Activated B cell treated with CpG ODN at 0.5 μM for 24 hours (primary cell): ENCODE results near the gene MDM2. TPM values are rescaled to one million over a fixed set of nuclear protein-coding genes. Genes with fewer than 3 reads are reported as not detected.

ENCODE experiments used
- ATAC-seq: fragments of 200-7000 bp; cut with Tn5 transposase; one replicate; pipeline ENCODE4 v1.10.0; 2021; ENCODE audit warnings: low read depth, mild to moderate bottlenecking, moderate library complexity
- CTCF ChIA-PET: fragments of 350-600 bp; sonication (Branson Sonifier 250); formaldehyde crosslinking; loops from one replicate; lab custom pipeline; 2021; ENCODE audit warnings: antibody characterized with exemption; lab: Charles Lee
- POLR2A ChIA-PET: fragments of 350-600 bp; sonication (Branson Sonifier 250); formaldehyde crosslinking; loops from one replicate; lab custom pipeline; 2021; ENCODE audit warnings: antibody characterized with exemption; lab: Charles Lee
- DNase-seq: peaks from one replicate; pipeline ENCODE4 v3.0.0; 2022
- H3K27ac Mint-ChIP-seq: one replicate; pipeline ENCODE4 v1.8.0; 2020; ENCODE audit warnings: mixed read lengths
- H3K27me3 Mint-ChIP-seq: one replicate; pipeline ENCODE4 v1.8.0; 2021; ENCODE audit warnings: mixed read lengths
- H3K36me3 Mint-ChIP-seq: one replicate; pipeline ENCODE4 v1.8.0; 2021; ENCODE audit warnings: low read depth, mixed read lengths
- H3K4me1 Mint-ChIP-seq: one replicate; pipeline ENCODE4 v1.8.0; 2021; ENCODE audit warnings: mixed read lengths
- H3K4me3 Mint-ChIP-seq: one replicate; pipeline ENCODE4 v1.8.0; 2020; ENCODE audit warnings: mild to moderate bottlenecking, mixed read lengths
- H3K9me3 Mint-ChIP-seq: one replicate; pipeline ENCODE4 v1.8.0; 2020; ENCODE audit warnings: mixed read lengths
- intact Hi-C: fragments of 100-400 bp; cut with micrococcal nuclease; formaldehyde crosslinking; loops from one replicate; pipeline ENCODE4 v1.15.1; 2024
- total RNA-seq: library from RNA; stranded (reverse); gene quantifications from 2 replicates; pipeline ENCODE4 v1.2.3, GENCODE V29; 2022
- TF ChIP-seq, protein P1 (sequence below): fragments of 200-600 bp; IDR thresholded peaks from one replicate; pipeline ENCODE4 v1.8.0; 2022; ENCODE audit warnings: antibody characterized with exemption, mild to moderate bottlenecking

Gene MDM2
- total RNA-seq, 1 donor from 2014 or later, result 90.8 TPM

DNA sequence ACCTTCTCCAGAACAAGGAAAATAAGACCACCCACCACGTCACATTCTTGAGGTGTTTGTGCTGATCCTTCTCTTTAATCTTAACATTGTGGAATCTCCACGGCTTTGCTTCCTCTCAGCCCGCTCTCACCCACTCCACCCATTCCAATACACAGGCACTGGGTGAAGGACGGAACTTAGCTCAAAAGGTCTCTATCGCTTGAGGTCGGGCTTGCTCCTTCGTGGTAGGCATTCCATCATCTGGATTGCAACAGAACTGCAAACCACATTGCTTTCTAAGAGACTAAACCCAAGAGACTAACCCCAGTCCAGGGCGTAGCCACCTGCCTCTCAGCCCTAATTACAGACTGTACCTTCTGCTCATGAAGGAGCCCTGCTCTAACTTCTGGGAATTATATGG is 24.0 kb upstream of the MDM2 start:
- DNase-seq (no peak), ATAC-seq (no peak)
- peaks cover 10% of the 10 kb centered on the region for H3K4me1 Mint-ChIP-seq
- H3K4me3 Mint-ChIP-seq, result no peak overlapping the region
- intact Hi-C loops, result no loop called here
- ChIA-PET CTCF (no interaction called here), POLR2A (no interaction called here)
- TF ChIP-seq, protein P1, sequence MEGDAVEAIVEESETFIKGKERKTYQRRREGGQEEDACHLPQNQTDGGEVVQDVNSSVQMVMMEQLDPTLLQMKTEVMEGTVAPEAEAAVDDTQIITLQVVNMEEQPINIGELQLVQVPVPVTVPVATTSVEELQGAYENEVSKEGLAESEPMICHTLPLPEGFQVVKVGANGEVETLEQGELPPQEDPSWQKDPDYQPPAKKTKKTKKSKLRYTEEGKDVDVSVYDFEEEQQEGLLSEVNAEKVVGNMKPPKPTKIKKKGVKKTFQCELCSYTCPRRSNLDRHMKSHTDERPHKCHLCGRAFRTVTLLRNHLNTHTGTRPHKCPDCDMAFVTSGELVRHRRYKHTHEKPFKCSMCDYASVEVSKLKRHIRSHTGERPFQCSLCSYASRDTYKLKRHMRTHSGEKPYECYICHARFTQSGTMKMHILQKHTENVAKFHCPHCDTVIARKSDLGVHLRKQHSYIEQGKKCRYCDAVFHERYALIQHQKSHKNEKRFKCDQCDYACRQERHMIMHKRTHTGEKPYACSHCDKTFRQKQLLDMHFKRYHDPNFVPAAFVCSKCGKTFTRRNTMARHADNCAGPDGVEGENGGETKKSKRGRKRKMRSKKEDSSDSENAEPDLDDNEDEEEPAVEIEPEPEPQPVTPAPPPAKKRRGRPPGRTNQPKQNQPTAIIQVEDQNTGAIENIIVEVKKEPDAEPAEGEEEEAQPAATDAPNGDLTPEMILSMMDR, result no peak
- H3K27me3 Mint-ChIP-seq, result no peaks in the 10 kb centered on the region
- no peak overlapping the region for H3K27ac Mint-ChIP-seq
- H3K9me3 Mint-ChIP-seq, result no peaks in the 10 kb centered on the region
- H3K36me3 Mint-ChIP-seq, result no peaks in the 10 kb centered on the region

DNA sequence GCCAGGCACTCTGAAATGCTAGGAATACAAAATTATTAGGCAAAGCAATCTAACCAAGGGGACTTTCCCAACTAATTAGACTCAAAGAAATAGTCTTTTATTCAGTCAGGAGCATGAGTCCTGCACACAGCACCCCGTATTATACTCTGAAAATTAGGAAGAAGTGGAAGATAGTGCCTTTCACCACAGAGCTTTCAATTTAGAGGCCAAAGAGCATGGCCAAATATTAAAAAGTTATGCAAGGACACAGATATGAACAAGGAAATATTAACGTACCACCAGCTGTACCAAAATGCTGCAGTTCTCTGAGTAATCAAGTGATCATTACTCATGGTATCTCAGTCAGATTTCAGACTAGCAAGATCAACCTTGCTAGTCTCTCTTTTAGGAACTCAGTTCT is 22.6 kb upstream of the MDM2 start:
- DNase-seq (no peak), ATAC-seq (no peak)
- H3K4me1 Mint-ChIP-seq, result peaks cover 16% of the 10 kb centered on the region
- CTCF ChIA-PET, result no interaction called here
- intact Hi-C loops, result no loop called here
- no peaks in the 10 kb centered on the region for H3K36me3 Mint-ChIP-seq
- TF ChIP-seq, protein P1, result no peak
- POLR2A ChIA-PET, result no interaction called here
- no peak overlapping the region for H3K27ac Mint-ChIP-seq
- H3K27me3 Mint-ChIP-seq, result no peaks in the 10 kb centered on the region
- H3K9me3 Mint-ChIP-seq, result no peaks in the 10 kb centered on the region
- H3K4me3 Mint-ChIP-seq, result no peak overlapping the region

DNA sequence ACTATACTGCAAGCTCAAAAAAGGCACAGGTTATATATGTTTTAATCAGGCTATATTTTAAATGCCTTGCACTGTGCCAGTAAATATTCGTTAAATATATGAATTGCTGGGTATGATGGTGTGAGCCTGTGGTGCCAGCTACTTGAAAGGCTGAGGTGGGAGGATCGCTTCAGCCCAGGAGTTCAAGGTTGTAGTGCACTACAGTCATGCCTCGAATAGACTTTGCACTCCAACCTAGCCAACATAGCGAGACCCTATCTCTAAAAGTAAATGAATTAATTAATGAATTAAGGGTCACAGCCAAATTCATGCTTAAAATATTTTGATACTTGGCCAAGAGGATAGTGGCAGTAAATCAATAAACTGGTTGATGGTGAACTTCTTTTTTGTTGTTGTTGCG is 22.2 kb upstream of the MDM2 start:
- ChIA-PET CTCF (no interaction called here), POLR2A (no interaction called here)

DNA sequence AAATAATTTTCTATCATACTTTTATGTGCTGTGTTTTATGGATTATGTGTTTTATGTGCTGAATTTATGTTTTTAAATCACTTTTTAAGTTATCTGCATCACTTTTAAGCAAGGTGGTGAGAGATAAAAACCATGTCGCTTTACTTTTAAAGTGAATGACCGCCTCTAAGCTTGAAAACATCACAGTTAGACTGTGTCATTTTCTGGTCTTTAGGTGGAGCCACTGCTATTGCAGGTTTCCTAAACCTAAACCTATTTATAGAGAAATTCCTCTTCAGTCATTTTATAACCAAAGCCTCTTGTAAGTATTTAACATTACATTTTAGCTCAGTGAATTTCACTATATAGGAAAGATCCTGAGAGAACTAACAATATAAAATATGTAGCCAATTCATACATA is 21.0 kb upstream of the MDM2 start:
- POLR2A ChIA-PET, result interaction anchor here (0.6 to 1.3 kb wide), 5 partner anchors 9 to 684 kb away, joined by 4 to 13 read pairs (median 5); partner anchors contain the start of gene MDM2
- intact Hi-C loops, result loop anchor here (1.0 kb wide), 1 partner anchor 41 kb away; the partner anchor contains the start of gene SLC35E3
- H3K9me3 Mint-ChIP-seq, result no peaks in the 10 kb centered on the region

More for the DNA sequence above, 22.2 kb upstream of the MDM2 start:
- DNase-seq (no peak), ATAC-seq (no peak)
- H3K27ac Mint-ChIP-seq, result no peak overlapping the region
- H3K36me3 Mint-ChIP-seq, result no peaks in the 10 kb centered on the region
- intact Hi-C loops, result no loop called here
- TF ChIP-seq, protein P1, result no peak
- H3K4me3 Mint-ChIP-seq, result no peak overlapping the region
- no peaks in the 10 kb centered on the region for H3K9me3 Mint-ChIP-seq
- H3K4me1 Mint-ChIP-seq, result peaks cover 16% of the 10 kb centered on the region
- H3K27me3 Mint-ChIP-seq, result no peaks in the 10 kb centered on the region

GRCh38 chr12:68788554-68789143 is 19.3 kb upstream of the MDM2 start:
- H3K9me3 Mint-ChIP-seq, result no peaks in the 10 kb centered on the region
- ATAC-seq, result no peak
- intact Hi-C loops, result no loop called here
- POLR2A ChIA-PET, result no interaction called here
- DNase-seq, result no peak
- H3K4me1 Mint-ChIP-seq, result peaks cover 16% of the 10 kb centered on the region
- CTCF ChIA-PET, result no interaction called here
- no peaks in the 10 kb centered on the region for H3K36me3 Mint-ChIP-seq
- H3K4me3 Mint-ChIP-seq, result no peak overlapping the region
- H3K27me3 Mint-ChIP-seq, result no peaks in the 10 kb centered on the region
- H3K27ac Mint-ChIP-seq, result no peak overlapping the region
- TF ChIP-seq, protein P1, result no peak

More for the DNA sequence above, 21.0 kb upstream of the MDM2 start:
- ATAC-seq (no peak), DNase-seq (no peak)
- H3K4me1 Mint-ChIP-seq, result peaks cover 16% of the 10 kb centered on the region
- CTCF ChIA-PET, result no interaction called here
- H3K4me3 Mint-ChIP-seq, result no peak overlapping the region
- no peaks in the 10 kb centered on the region for H3K36me3 Mint-ChIP-seq
- H3K27ac Mint-ChIP-seq, result no peak overlapping the region
- TF ChIP-seq, protein P1, result no peak
- H3K27me3 Mint-ChIP-seq, result no peaks in the 10 kb centered on the region
